ENCODE data around the gene PCLO. TPM values are rescaled to one million over a fixed set of nuclear protein-coding genes. Genes with fewer than 3 reads are reported as not detected.

The PCLO gene
- polyA plus RNA-seq, 3 donors = not detected

- no peaks in the 10 kb centered on the region for H3K27me3 ChIP-seq (ENCODE audit: control insufficient read depth in 2 of 2, insufficient read depth in 2 of 2, low read length in 2 of 2)
- H3K79me2 ChIP-seq (ENCODE audit: insufficient read depth, low read length) = no peaks in the 10 kb centered on the region
- Mint-ChIP-seq H3K4me1 (no peaks in the 10 kb centered on the region), H3K36me3 (no peaks in the 10 kb centered on the region), H3K27ac (no peak overlapping the region), H3K27me3 (ENCODE audit: low read depth in 3 of 3) (peaks cover 0 to 1% (median 0%) of the 10 kb centered on the region in 3 donors), H3K9me3 (no peaks in the 10 kb centered on the region), H3K4me3 (no peak overlapping the region)
- TF ChIP-seq CTCF (IDR thresholded peaks at IDR 0.05) = no peak
- H4K20me1 ChIP-seq (ENCODE audit: insufficient read depth, low read length) = no peaks in the 10 kb centered on the region
- no peak overlapping the region for H3K27ac ChIP-seq (ENCODE audit: low read depth in 1 of 2, low read length in 2 of 2)
- H2AFZ ChIP-seq (ENCODE audit: insufficient read depth, low read depth, low read length, poor library complexity, severe bottlenecking) = no peak overlapping the region
- no peak overlapping the region for H3K4me2 ChIP-seq (replicated peaks; ENCODE audit: extremely low read depth, low read length, poor library complexity, severe bottlenecking)
- intact Hi-C loops (cut with micrococcal nuclease) = no loop called here
- H3K4me3 ChIP-seq (replicated peaks in 1 of 3; ENCODE audit: low read depth in 2 of 3, low read length in 3 of 3) = no peak overlapping the region
- WGBS (ENCODE audit: insufficient coverage) = 27% methylated on average over 1 of the region's 3 CpGs
- H3K9ac ChIP-seq (ENCODE audit: insufficient read depth, low read length, poor library complexity, severe bottlenecking) = no peak overlapping the region
- no peaks in the 10 kb centered on the region for H3K36me3 ChIP-seq (replicated peaks in 1 of 2; ENCODE audit: control insufficient read depth in 1 of 2, insufficient read depth in 2 of 2, low read length in 2 of 2)
- no peak for DNase-seq
- no peaks in the 10 kb centered on the region for H3K4me1 ChIP-seq (ENCODE audit: control insufficient read depth in 1 of 2, insufficient read depth in 2 of 2, low read length in 2 of 2)
- H3K9me3 ChIP-seq (replicated peaks in 1 of 2; ENCODE audit: control insufficient read depth in 1 of 2, insufficient read depth in 1 of 2, low read length in 2 of 2) = no peaks in the 10 kb centered on the region
These were observed 439.7 kb downstream of the PCLO start for GRCh38 chr7:82722946-82723345.

GRCh38 chr7:82715344-82715743 lies 447.3 kb downstream of the PCLO start:
- no peak for DNase-seq
- no peak overlapping the region for H3K9ac ChIP-seq (ENCODE audit: insufficient read depth, low read length, poor library complexity, severe bottlenecking)
- no peaks in the 10 kb centered on the region for H3K4me1 Mint-ChIP-seq
- no peak overlapping the region for H3K27ac ChIP-seq (ENCODE audit: low read depth in 1 of 2, low read length in 2 of 2)
- H4K20me1 ChIP-seq (ENCODE audit: insufficient read depth, low read length) = no peaks in the 10 kb centered on the region
- H2AFZ ChIP-seq (ENCODE audit: insufficient read depth, low read depth, low read length, poor library complexity, severe bottlenecking) = no peak overlapping the region
- H3K4me1 ChIP-seq (ENCODE audit: control insufficient read depth in 1 of 2, insufficient read depth in 2 of 2, low read length in 2 of 2) = no peaks in the 10 kb centered on the region
- no peaks in the 10 kb centered on the region for H3K27me3 ChIP-seq (ENCODE audit: control insufficient read depth in 2 of 2, insufficient read depth in 2 of 2, low read length in 2 of 2)
- no peak overlapping the region for H3K4me3 ChIP-seq (replicated peaks in 1 of 3; ENCODE audit: low read depth in 2 of 3, low read length in 3 of 3)
- H3K27ac Mint-ChIP-seq = no peak overlapping the region
- no peaks in the 10 kb centered on the region for H3K79me2 ChIP-seq (ENCODE audit: insufficient read depth, low read length)
- no peaks in the 10 kb centered on the region for H3K27me3 Mint-ChIP-seq (ENCODE audit: low read depth in 3 of 3)
- no peak for TF ChIP-seq CTCF (IDR thresholded peaks at IDR 0.05)
- H3K9me3 ChIP-seq (replicated peaks in 1 of 2; ENCODE audit: control insufficient read depth in 1 of 2, insufficient read depth in 1 of 2, low read length in 2 of 2) = no peaks in the 10 kb centered on the region
- no peak overlapping the region for H3K4me3 Mint-ChIP-seq
- no peaks in the 10 kb centered on the region for H3K36me3 ChIP-seq (replicated peaks in 1 of 2; ENCODE audit: control insufficient read depth in 1 of 2, insufficient read depth in 2 of 2, low read length in 2 of 2)
- no peak overlapping the region for H3K4me2 ChIP-seq (replicated peaks; ENCODE audit: extremely low read depth, low read length, poor library complexity, severe bottlenecking)
- WGBS (ENCODE audit: insufficient coverage) = no CpG with 5 or more reads among the region's 2 CpGs
- no peaks in the 10 kb centered on the region for H3K36me3 Mint-ChIP-seq
- intact Hi-C loops (cut with micrococcal nuclease) = no loop called here
- H3K9me3 Mint-ChIP-seq = peaks cover 0 to 4% (median 0%) of the 10 kb centered on the region in 7 donors
